GM12874 (cell line): Measurements from ENCODE around the gene PACSIN2.

Experiments
- TF ChIP-seq, protein P1 (sequence below): IDR thresholded peaks from 2 replicates; pipeline ENCODE4 v1.5.1; 2011; ENCODE audit warnings: low read depth, mild to moderate bottlenecking, control low read depth, low read length, moderate library complexity; ENCODE audit not compliant: insufficient read depth

The PACSIN2 gene

GRCh38 chr22:42887523-42888507 lies 127.1 kb downstream of the PACSIN2 start:
- TF ChIP-seq, protein P1, sequence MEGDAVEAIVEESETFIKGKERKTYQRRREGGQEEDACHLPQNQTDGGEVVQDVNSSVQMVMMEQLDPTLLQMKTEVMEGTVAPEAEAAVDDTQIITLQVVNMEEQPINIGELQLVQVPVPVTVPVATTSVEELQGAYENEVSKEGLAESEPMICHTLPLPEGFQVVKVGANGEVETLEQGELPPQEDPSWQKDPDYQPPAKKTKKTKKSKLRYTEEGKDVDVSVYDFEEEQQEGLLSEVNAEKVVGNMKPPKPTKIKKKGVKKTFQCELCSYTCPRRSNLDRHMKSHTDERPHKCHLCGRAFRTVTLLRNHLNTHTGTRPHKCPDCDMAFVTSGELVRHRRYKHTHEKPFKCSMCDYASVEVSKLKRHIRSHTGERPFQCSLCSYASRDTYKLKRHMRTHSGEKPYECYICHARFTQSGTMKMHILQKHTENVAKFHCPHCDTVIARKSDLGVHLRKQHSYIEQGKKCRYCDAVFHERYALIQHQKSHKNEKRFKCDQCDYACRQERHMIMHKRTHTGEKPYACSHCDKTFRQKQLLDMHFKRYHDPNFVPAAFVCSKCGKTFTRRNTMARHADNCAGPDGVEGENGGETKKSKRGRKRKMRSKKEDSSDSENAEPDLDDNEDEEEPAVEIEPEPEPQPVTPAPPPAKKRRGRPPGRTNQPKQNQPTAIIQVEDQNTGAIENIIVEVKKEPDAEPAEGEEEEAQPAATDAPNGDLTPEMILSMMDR = no peak

DNA sequence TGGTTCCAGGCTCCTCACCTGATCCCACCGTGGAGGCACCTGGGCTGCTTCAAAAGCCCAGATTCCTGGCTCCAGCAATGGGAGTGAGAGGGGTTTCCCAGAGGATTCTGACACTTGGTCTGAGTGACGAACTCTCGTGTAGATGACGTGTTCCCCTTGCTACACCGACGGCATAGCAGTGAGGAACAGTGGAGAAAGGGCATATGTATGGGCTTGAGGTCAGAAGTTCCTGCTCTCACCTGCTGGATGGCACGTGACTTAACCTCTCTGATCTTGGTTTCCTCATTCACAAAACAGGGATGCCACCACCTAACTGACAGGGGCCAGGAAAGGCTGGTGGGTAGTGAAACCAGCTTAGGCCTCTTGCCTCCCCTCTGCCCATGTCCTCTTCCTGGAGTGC lies 127.8 kb downstream of the PACSIN2 start:
- TF ChIP-seq, protein P1 = no peak

DNA sequence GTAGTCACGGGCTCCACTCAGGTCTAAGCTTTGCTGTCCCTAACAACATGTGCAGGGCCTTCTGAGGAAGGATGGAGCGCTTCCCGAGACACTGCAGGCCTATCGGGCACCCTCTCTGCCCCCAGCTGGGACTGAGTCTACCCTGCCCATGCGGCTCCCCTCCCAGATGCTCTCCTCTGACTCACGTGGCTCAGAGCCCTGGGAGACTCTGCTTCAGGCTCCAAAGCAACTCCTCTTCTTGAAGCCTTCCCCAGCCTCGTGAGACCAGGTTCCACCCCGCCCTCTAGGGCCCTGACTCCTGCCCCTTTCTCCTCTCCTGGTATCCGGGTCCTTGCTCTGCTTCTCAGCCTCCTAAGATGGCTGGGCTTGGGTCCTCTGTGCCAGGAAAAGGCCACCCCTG lies 129.5 kb downstream of the PACSIN2 start:
- TF ChIP-seq, protein P1 = no peak

DNA sequence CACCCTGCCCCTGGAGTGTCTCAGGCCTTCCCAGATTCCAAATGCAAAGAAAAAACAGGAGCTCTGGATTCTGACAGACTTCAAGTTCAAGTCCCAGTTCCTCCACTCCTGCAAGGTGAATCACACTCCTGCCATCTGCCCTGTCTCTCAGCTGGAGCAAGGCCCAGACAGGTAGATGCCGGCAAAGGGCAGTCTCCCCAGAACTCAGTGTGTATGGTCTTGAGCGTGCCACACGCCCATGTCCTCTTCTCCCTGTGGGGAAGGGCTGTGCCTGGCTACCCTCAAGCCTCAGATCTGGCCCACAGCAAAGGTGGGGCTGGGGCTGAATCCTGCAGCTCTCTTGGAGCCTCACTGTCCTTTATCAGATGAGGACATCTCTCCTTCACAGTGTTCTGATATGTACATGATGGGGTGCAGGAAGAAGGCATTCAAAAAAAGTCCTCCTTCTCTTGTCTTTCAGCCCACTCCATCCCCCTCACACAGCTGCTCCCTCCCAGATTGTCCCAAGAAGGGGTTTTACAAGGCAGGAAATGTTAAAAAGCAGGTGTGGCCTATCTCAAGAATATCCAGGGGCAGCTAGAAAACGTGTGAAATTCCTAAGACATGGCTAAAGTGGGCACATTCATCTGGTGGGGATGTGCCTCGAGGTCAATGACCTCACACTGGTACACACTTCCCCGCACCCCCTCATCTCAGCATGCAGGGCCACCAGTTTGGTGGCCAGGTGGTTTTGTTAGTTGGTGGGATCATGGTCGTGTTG lies 130.2 kb downstream of the PACSIN2 start:
- TF ChIP-seq, protein P1 = no peak

DNA sequence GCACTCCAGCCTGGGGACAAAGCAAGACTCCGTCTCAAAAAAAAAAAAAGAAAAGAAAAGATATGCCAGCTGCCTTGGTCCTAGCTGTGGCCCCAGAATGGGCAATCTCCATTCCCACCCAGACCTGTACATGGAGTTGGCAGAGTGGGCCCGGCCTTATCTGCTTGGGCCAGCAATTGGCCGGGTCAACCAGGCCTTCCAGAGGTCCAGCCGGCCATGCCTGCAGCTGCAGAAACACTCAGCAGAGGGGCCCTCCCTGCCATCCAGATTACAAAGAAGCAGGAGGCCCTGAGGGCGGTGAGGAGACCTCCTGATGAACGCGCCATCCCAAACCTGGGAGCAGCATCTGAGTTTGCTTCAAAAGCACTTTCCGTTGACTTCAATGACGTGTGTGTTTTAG lies 131.0 kb downstream of the PACSIN2 start:
- TF ChIP-seq, protein P1 = no peak

DNA sequence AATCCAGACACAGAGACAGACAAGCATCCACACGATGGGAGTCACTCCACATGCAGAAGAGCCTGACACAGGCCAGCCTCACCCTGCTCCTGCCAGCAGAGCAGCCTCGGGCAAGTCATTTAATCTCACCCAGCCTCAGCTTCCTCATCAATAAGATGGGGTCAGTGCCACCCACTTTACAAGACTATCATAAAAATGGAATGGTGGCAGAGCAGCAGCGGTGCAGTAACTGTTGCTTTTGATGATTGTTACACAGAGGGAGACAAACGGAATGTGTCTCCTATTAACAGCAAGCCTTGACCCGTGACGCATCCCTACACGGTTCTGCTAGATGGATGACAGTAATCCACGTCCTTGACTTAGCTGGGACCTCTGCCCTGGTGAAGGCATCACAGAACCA lies 131.8 kb downstream of the PACSIN2 start:
- TF ChIP-seq, protein P1 = no peak

GRCh38 chr22:42881982-42882656 lies 132.8 kb downstream of the PACSIN2 start:
- TF ChIP-seq, protein P1 = no peak
